Fibroblast of skin of left quadriceps (primary cell): ENCODE results near the gene GALNT18.

ENCODE experiments used
- DNase-seq, 2 experiments: peaks; one replicate each; pipeline ENCODE4 v3.0.0-alpha.2; 2013; ENCODE audit warnings: low read depth in 2 of 2

Gene GALNT18

DNA sequence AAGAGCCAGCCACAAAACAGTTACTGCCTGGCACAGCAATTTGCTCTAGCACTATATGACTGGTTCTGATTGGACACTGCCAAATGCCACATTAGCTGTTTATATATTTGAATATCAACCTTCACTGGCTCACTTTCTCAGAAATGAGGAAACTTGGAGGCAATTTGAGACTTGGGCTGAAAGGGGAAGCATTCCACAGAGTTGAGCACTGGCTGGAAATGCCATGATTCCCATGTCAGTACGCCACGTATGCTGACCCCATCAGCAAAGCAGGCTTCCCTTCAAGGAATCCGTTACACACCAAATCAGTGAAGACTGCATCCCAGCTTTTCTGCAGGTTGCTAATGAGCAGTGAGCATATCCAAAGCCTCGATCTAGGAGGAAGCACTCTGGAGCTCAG lies 34.7 kb downstream of the GALNT18 start:
- DNase-seq: no peak

GRCh38 chr11:11586465-11586864 lies 35.3 kb downstream of the GALNT18 start:
- no peak for DNase-seq

DNA sequence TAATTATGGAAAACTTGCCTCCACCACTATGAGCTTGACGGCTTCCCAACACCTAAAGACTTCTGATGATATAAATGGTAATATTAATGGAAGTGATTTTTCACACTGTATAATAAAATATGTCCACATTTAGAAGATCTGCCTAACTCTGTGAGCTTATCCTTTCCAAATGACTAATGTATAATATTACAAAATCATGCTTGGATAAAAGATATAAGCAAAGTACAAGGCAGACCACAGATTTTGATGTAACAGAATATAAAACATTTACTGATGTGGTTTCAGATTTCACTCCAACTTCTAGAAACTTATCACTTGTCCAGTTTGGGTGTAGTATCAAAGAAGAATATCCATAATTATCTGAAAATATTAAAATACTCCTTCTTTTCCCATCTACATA lies 36.9 kb downstream of the GALNT18 start:
- DNase-seq: no peak

- DNase-seq: peak; percentile 43 to 50
Measured at GRCh38 chr11:11584530-11584810, 37.3 kb downstream of the GALNT18 start.

DNA sequence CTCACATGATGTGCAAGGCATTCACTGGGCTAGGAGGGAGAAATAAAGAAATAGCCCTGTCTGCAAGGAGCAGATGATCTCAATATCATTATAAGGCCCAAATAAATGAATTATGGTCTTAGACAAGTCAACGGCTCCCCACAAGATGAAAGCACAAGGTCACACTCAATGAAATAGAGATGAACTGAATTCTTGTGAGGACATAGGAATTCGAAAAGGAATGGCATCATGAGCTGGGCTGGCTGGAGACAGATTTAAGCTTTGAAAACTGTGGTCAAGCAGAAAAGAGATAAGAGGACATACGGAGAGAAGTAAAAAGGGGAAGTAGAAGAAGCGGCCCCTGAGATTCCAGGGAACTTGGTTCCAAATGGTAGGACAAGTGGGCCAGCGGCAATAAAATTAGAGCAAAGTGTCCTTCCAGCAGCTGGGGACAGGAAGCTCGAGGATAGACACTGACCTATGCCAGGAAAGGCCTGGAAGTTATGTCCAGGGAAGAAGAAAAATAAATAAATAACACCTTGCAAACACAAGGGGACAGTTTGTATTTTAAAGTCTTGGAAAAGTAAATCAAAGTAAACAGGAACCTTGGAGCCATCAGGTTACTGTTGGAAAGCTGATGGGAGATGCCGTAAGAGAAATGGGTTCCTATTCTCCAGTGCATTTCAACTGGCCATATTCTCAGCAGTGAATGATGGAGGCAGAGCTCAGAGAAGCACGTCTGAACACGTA lies 37.8 kb downstream of the GALNT18 start:
- DNase-seq: no peak

DNA sequence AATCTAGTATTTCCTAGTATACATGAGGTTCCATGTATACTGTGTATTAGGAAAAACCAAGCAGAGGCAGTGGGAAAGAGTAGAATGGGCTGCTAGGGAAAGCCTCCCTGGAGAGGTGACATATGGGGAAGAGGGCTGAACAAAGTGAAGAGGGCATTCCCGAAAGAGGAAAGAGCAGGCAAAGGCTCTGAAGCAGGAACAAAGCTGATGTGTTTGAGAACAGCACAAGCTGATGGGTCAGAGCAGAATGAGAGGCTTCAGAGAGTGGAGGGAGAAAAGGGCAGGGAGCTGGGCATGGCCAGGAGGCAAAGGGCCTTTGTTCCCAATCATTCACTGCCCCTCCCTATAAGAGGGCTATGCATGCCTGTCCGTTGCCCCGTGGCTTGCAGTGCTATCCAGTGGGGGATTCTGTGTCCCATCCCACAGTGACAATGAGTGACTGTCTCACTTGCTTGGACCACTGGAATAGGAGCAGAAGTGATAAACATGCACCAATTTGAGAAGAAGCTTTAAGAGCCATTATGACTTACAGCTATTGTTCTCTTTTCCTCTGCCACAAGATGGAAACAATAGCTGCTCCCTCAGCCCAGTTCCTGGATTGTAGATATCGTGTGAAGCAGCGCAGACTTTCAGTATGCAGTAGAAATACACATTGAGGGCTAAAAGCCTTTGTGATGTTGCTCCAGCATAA lies 39.6 kb downstream of the GALNT18 start:
- DNase-seq: no peak

GRCh38 chr11:11581481-11581880 lies 40.3 kb downstream of the GALNT18 start:
- DNase-seq: no peak

- no peak for DNase-seq
Measured at GRCh38 chr11:11580841-11581411, 40.9 kb downstream of the GALNT18 start.

DNA sequence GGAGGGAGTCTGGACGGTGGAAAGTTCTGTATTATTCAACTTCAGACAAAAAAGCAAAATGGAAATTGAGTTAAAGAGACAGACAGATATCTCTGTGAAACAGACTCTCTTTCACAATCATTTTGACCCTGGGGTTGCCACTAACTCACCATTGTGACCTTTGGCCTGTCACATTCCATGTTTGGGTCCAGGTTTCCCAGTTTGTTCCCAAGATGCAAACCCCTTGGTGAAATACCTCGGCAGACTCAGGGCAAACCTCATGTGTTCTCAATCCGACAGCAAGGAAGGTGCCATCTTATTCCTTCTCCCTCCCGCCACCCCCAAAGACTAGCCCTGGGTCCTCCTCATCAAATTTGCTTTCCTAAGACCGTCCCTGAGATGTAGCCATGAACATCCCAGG lies 41.8 kb downstream of the GALNT18 start:
- DNase-seq: no peak

- no peak for DNase-seq
Measured at GRCh38 chr11:11579012-11579988, 42.5 kb downstream of the GALNT18 start.

- no peak for DNase-seq
Measured at GRCh38 chr11:11577932-11578911, 43.6 kb downstream of the GALNT18 start.

GRCh38 chr11:11577251-11577855 lies 44.5 kb downstream of the GALNT18 start:
- no peak for DNase-seq

- DNase-seq: no peak
Measured at GRCh38 chr11:11574373-11575287, 47.2 kb downstream of the GALNT18 start.

DNA sequence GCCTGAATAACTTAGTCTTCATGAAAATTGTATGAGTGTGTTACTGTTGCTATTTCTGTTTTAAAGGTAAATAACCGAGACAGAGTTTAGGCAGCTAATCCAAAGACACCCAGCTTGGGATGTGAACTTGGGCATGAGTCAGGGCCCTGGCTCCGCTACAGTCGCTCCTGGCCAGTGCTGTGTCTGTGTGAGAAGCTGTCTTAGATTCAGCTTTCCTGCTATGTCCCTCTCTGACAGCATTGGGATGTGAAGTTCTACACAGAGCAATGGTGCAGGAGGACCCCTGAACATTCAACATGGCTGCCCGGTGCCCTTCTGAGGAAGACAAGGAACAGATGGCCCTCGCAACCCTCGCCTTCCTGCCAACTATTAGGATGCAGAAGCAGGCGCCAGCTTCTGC lies 49.4 kb downstream of the GALNT18 start:
- no peak for DNase-seq

DNA sequence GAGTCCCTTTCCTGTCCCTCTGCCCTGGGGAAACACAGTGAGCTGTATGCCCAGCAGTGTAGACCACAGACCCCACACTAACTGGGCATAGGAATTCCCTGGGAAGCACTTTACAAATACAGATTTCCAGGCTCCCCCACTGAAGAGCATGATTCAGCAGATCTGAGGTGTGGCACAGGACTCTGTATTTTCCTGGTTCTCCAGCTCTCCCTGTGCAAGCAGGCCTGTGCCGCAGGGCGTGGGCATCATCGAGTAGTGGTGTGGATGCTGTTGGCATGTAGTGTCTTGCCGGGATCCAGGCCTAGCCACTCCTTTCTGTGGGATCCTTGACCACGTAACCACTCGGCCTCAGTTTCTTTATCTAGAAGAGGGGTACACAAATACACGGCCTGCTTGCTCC lies 49.9 kb downstream of the GALNT18 start:
- DNase-seq: no peak

GRCh38 chr11:11570823-11571222 lies 51.0 kb downstream of the GALNT18 start:
- no peak for DNase-seq

- DNase-seq: no peak
Measured at GRCh38 chr11:11569936-11570491, 51.8 kb downstream of the GALNT18 start.

DNA sequence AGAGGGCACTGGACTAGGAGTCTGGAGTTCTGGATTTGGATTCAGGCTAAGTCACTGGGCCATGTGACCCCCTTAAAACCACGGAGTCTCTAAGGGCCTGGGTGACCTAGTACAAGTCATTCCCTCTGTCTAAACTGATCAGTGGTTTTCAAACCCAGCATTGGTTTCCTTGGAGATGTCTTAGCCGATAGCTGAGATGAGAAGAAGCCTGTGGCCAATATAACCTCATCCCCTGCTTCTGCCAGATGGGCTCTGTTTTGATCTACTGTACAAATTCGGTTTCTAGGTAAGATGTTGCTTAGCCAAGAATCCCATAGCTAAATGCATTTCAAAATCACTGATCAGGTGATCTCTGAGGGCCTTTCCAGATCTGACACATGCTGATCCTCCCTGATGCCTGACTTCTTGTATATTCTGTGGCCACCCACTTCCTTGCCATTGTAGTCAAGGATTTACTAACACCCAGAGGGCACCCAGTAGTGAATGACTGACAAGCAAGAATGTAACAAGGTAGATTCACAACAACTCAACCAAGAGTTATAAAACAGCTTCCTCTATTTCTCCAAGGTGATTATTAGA lies 53.1 kb downstream of the GALNT18 start:
- DNase-seq: no peak
